ENCODE data around the gene GH2.
"Not testable (repeated sequence)": the region's sequence is repeated elsewhere in the genome, so short reads cannot be mapped to it uniquely, and the experiment has no call there.

Gene GH2

DNA sequence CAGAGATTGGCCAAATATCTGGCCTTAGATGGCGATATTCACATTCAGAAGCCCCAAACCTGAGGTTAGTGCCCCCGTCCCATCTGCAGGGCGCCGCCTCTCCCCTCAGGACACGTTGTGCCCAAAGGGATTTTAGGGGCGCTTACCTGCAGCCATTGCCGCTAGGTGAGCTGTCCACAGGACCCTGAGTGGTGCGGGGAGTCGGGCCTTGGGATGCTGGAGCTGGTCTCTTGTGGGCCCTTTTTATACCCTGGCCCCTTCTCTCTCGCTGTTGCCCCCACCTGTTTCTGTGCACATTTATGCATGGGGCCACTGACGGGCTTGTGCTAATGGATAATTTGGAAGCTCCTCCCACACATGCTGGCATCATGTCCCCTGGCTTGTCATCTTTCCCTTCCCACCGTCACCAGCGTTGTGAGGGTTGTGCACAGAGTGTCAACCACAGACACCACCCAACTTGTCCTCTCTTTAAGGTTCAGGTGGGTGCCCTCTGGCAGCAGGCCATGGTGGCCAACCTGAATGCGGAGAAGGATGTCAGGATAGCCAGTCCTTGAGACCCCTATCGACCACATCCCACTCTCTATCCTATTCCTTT is 29.4 kb upstream of the GH2 start, which contains the start of gene CSHL1:
CSHL1 (minus strand) TSS at position 218 of the 595 bp plus-strand sequence; CDS start at position 156, 62 bp downstream.
- Histone ChIP-seq H3K4me1 (ENCODE audit: control insufficient read depth, insufficient read depth, low read length) (no peaks in the 10 kb centered on the region), H3K36me3 (ENCODE audit: control insufficient read depth, insufficient read depth, low read length) (no peaks in the 10 kb centered on the region), H3K27ac (ENCODE audit: insufficient read depth, low read depth, low read length, poor library complexity, severe bottlenecking) (no peak within 1 kb of the TSS), H3K27me3 (ENCODE audit: control insufficient read depth, insufficient read depth, low read length, poor library complexity, severe bottlenecking) (no peaks in the 10 kb centered on the region), H3K9me3 (ENCODE audit: control insufficient read depth, low read length) (no peaks in the 10 kb centered on the region), H3K4me3 (ENCODE audit: insufficient read depth, low read depth, low read length) (no peak within 1 kb of the TSS)
- 79 to 87% methylated on average over 13 to 15 of the region's 15 CpGs for WGBS, 2 experiments

DNA sequence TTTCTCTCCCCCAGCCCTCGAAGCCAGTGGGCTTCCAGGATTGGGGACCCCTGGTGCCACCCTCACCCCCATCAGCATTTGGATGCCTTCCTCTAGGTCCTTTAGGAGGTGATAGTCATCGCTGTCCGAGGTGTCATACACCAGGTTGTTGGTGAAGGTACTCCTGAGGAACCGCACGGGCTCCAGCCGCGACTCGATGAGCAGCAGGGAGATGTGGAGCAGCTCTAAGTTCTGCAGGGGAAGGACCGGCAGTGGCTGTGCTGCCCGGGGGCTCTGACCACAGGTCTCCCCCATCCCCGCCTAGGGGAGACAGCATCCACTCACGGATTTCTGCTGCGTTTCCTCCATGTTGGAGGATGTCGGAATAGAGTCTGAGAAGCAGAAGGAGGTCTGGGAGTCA is 28.4 kb upstream of the GH2 start:
- WGBS, 2 experiments = 85 to 86% methylated on average over 14 of the region's 14 CpGs
- H3K9me3 ChIP-seq (ENCODE audit: control insufficient read depth, low read length) = no peaks in the 10 kb centered on the region
- no peaks in the 10 kb centered on the region for H3K27me3 ChIP-seq (ENCODE audit: control insufficient read depth, insufficient read depth, low read length, poor library complexity, severe bottlenecking)

GRCh38 chr17:63909586-63909985 is 27.8 kb upstream of the GH2 start:
- not testable (repeated sequence) for H3K27me3 ChIP-seq (ENCODE audit: control insufficient read depth, insufficient read depth, low read length, poor library complexity, severe bottlenecking); H3K36me3 ChIP-seq (ENCODE audit: control insufficient read depth, insufficient read depth, low read length); H3K27ac ChIP-seq (ENCODE audit: insufficient read depth, low read depth, low read length, poor library complexity, severe bottlenecking); H3K4me1 ChIP-seq (ENCODE audit: control insufficient read depth, insufficient read depth, low read length); H3K9me3 ChIP-seq (ENCODE audit: control insufficient read depth, low read length); H3K4me3 ChIP-seq (ENCODE audit: insufficient read depth, low read depth, low read length)
- WGBS, 2 experiments = 94 to 95% methylated on average over 9 to 10 of the region's 10 CpGs

More for the DNA sequence above, 28.4 kb upstream of the GH2 start:
- H3K4me1 ChIP-seq (ENCODE audit: control insufficient read depth, insufficient read depth, low read length) = no peaks in the 10 kb centered on the region
- no peaks in the 10 kb centered on the region for H3K36me3 ChIP-seq (ENCODE audit: control insufficient read depth, insufficient read depth, low read length)
- H3K4me3 ChIP-seq (ENCODE audit: insufficient read depth, low read depth, low read length) = no peak overlapping the region
- H3K27ac ChIP-seq (ENCODE audit: insufficient read depth, low read depth, low read length, poor library complexity, severe bottlenecking) = no peak overlapping the region

- H3K4me3 ChIP-seq (ENCODE audit: insufficient read depth, low read depth, low read length); H3K27ac ChIP-seq (ENCODE audit: insufficient read depth, low read depth, low read length, poor library complexity, severe bottlenecking); H3K36me3 ChIP-seq (ENCODE audit: control insufficient read depth, insufficient read depth, low read length); H3K4me1 ChIP-seq (ENCODE audit: control insufficient read depth, insufficient read depth, low read length); H3K9me3 ChIP-seq (ENCODE audit: control insufficient read depth, low read length); H3K27me3 ChIP-seq (ENCODE audit: control insufficient read depth, insufficient read depth, low read length, poor library complexity, severe bottlenecking): not testable (repeated sequence)
- WGBS, 2 experiments = 77 to 90% methylated on average over 6 to 9 of the region's 12 CpGs
These were observed 25.5 kb upstream of the GH2 start for GRCh38 chr17:63907161-63907778.

GRCh38 chr17:63904796-63905195 is 23.1 kb upstream of the GH2 start:
- WGBS, 2 experiments = 88 to 90% methylated on average over 8 of the region's 8 CpGs
- not testable (repeated sequence) for H3K36me3 ChIP-seq (ENCODE audit: control insufficient read depth, insufficient read depth, low read length); H3K9me3 ChIP-seq (ENCODE audit: control insufficient read depth, low read length); H3K4me3 ChIP-seq (ENCODE audit: insufficient read depth, low read depth, low read length); H3K4me1 ChIP-seq (ENCODE audit: control insufficient read depth, insufficient read depth, low read length); H3K27ac ChIP-seq (ENCODE audit: insufficient read depth, low read depth, low read length, poor library complexity, severe bottlenecking); H3K27me3 ChIP-seq (ENCODE audit: control insufficient read depth, insufficient read depth, low read length, poor library complexity, severe bottlenecking)

GRCh38 chr17:63903787-63904201 is 22.1 kb upstream of the GH2 start:
- not testable (repeated sequence) for H3K36me3 ChIP-seq (ENCODE audit: control insufficient read depth, insufficient read depth, low read length)
- WGBS, 2 experiments = 54 to 56% methylated on average over 5 of the region's 5 CpGs

DNA sequence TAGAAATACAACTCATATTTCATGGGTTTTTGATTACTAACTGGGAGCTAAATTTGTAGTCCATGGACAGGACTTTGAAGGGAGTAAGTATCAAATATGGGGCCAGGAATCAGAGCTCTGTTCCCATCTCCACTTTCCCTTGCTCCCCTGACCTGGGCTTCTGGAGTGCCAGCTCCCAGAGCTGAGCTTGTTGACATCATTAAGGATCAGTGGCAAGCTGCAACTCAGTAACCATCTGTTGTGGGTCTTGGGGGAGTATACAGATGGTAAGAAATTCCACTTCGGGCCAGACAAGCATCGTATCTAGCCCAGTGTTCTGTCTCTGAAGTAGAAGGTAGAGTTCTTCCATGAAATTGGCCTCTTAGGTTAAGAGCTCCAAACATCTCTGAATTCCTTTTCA is 20.2 kb upstream of the GH2 start:
- H3K27ac ChIP-seq (ENCODE audit: insufficient read depth, low read depth, low read length, poor library complexity, severe bottlenecking); H3K9me3 ChIP-seq (ENCODE audit: control insufficient read depth, low read length); H3K4me1 ChIP-seq (ENCODE audit: control insufficient read depth, insufficient read depth, low read length); H3K4me3 ChIP-seq (ENCODE audit: insufficient read depth, low read depth, low read length); H3K27me3 ChIP-seq (ENCODE audit: control insufficient read depth, insufficient read depth, low read length, poor library complexity, severe bottlenecking); H3K36me3 ChIP-seq (ENCODE audit: control insufficient read depth, insufficient read depth, low read length): not testable (repeated sequence)
- WGBS, 2 experiments = 92% methylated on average over 2 of the region's 2 CpGs

More at GRCh38 chr17:63903787-63904201, 22.1 kb upstream of the GH2 start:
- H3K9me3 ChIP-seq (ENCODE audit: control insufficient read depth, low read length); H3K4me1 ChIP-seq (ENCODE audit: control insufficient read depth, insufficient read depth, low read length); H3K27ac ChIP-seq (ENCODE audit: insufficient read depth, low read depth, low read length, poor library complexity, severe bottlenecking); H3K4me3 ChIP-seq (ENCODE audit: insufficient read depth, low read depth, low read length); H3K27me3 ChIP-seq (ENCODE audit: control insufficient read depth, insufficient read depth, low read length, poor library complexity, severe bottlenecking): not testable (repeated sequence)

GRCh38 chr17:63898899-63899798 is 17.4 kb upstream of the GH2 start:
- H3K4me1 ChIP-seq (ENCODE audit: control insufficient read depth, insufficient read depth, low read length); H3K27ac ChIP-seq (ENCODE audit: insufficient read depth, low read depth, low read length, poor library complexity, severe bottlenecking); H3K27me3 ChIP-seq (ENCODE audit: control insufficient read depth, insufficient read depth, low read length, poor library complexity, severe bottlenecking); H3K4me3 ChIP-seq (ENCODE audit: insufficient read depth, low read depth, low read length); H3K36me3 ChIP-seq (ENCODE audit: control insufficient read depth, insufficient read depth, low read length); H3K9me3 ChIP-seq (ENCODE audit: control insufficient read depth, low read length): not testable (repeated sequence)
- 91 to 94% methylated on average over 6 of the region's 6 CpGs for WGBS, 2 experiments

DNA sequence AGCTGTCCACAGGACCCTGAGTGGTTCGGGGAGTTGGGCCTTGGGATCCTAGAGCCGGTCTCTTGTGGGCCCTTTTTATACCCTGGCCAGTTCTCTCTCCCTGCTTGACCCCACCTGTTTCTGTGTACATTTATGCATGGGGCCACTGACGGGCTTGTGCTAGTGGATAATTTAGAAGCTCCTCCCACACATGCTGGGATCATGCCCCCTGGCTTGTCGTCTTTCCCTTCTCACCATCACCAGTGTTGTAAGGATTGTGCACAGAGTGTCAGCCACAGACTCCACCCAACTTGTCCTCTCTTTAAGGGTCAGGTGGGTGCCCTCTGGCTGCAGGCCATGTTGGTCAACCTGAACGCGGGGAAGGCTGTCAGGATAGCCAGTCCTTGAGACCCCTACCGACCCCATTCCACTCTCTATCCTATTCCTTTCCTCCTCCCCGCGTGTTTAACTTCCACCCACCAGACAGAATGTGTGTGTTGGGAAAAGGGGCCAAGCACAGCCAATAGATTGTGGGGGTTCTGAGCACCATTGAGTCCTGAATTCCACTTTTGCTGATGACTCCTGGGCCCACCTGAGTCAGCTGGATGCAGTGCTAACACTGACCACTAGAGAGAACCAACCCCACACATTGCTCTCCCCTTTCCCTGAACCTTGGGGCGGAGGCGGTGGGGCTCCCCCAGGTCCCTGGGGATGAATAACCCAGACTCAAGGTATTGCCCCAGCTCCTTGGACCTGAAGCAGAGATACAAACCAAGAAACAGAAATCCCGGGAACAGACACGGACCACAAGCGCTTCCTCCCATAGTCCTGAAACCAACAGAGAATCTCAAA is 15.0 kb upstream of the GH2 start, which contains the start of gene CSH1:
CSH1 (minus strand) TSS at position 51 of the 831 bp plus-strand sequence. CDS start 63 bp downstream, outside the sequence.
- H3K4me3 ChIP-seq (ENCODE audit: insufficient read depth, low read depth, low read length); H3K36me3 ChIP-seq (ENCODE audit: control insufficient read depth, insufficient read depth, low read length); H3K9me3 ChIP-seq (ENCODE audit: control insufficient read depth, low read length); H3K27ac ChIP-seq (ENCODE audit: insufficient read depth, low read depth, low read length, poor library complexity, severe bottlenecking); H3K4me1 ChIP-seq (ENCODE audit: control insufficient read depth, insufficient read depth, low read length); H3K27me3 ChIP-seq (ENCODE audit: control insufficient read depth, insufficient read depth, low read length, poor library complexity, severe bottlenecking): not testable (repeated sequence)
- 95 to 97% methylated on average over 3 to 9 of the region's 14 CpGs for WGBS, 2 experiments

Data from ectodermal cell (in vitro differentiated cells).